ENCODE data around the gene RGMB.

Gene RGMB

GRCh38 chr5:98775246-98776065 lies 2.0 kb downstream of the RGMB start:
- Histone ChIP-seq H3K4me3 (ENCODE audit: low read depth, low read length, poor library complexity, severe bottlenecking) (no peak overlapping the region), H3K4me1 (ENCODE audit: insufficient read depth, low read length, severe bottlenecking) (peaks cover 18% of the 10 kb centered on the region), H3K9me2 (ENCODE audit: low read depth, low read length) (no peaks in the 10 kb centered on the region), H3K79me2 (ENCODE audit: insufficient read depth, low read length) (no peaks in the 10 kb centered on the region), H3K4me2 (ENCODE audit: low read length) (no peak overlapping the region), H3K27me3 (ENCODE audit: insufficient read depth, low read length) (no peaks in the 10 kb centered on the region), H2AFZ (ENCODE audit: low read length) (no peak overlapping the region), H3F3A (ENCODE audit: insufficient read depth, low read length) (no peaks in the 10 kb centered on the region), H3K9me3 (ENCODE audit: low read length) (no peaks in the 10 kb centered on the region), H3K36me3 (ENCODE audit: insufficient read depth, low read length) (no peaks in the 10 kb centered on the region), H4K20me1 (ENCODE audit: insufficient read depth, low read length) (no peaks in the 10 kb centered on the region), H3K27ac (ENCODE audit: low read depth, low read length, poor library complexity, severe bottlenecking) (no peak overlapping the region), H3K9ac (ENCODE audit: low read length) (no peak overlapping the region)
- TF ChIP-seq, protein P1, sequence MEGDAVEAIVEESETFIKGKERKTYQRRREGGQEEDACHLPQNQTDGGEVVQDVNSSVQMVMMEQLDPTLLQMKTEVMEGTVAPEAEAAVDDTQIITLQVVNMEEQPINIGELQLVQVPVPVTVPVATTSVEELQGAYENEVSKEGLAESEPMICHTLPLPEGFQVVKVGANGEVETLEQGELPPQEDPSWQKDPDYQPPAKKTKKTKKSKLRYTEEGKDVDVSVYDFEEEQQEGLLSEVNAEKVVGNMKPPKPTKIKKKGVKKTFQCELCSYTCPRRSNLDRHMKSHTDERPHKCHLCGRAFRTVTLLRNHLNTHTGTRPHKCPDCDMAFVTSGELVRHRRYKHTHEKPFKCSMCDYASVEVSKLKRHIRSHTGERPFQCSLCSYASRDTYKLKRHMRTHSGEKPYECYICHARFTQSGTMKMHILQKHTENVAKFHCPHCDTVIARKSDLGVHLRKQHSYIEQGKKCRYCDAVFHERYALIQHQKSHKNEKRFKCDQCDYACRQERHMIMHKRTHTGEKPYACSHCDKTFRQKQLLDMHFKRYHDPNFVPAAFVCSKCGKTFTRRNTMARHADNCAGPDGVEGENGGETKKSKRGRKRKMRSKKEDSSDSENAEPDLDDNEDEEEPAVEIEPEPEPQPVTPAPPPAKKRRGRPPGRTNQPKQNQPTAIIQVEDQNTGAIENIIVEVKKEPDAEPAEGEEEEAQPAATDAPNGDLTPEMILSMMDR (IDR thresholded peaks at IDR 0.05; ENCODE audit: low read length), result no peak
- TF ChIP-seq EZH2 (IDR thresholded peaks at IDR 0.05; ENCODE audit: borderline replicate concordance, low read length), result no peak

- Histone ChIP-seq H3K79me2 (ENCODE audit: insufficient read depth, low read length) (no peaks in the 10 kb centered on the region), H4K20me1 (ENCODE audit: insufficient read depth, low read length) (no peaks in the 10 kb centered on the region)
Observed at GRCh38 chr5:98776066-98776705, 2.7 kb downstream of the RGMB start.

DNA sequence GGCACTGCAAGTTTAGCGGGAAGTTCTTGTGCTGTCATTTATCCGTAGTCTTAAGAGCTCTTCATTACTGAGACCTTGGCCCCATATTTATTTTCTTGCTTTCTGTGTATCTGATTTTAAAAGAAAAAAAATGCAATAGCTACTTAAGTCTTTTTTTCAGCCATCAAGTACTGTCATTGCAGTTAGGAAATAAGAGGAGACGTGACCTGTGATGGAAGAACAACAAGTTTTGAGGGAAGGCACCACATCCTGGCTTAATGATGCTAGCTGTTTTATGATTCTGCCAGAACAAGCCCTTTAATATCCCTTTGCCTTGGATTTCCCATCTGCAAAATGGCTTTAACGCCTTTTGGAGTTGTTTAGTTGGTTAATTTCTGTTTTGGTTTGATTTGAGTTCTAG lies 3.8 kb downstream of the RGMB start:
- Histone ChIP-seq H3K27me3 (ENCODE audit: insufficient read depth, low read length) (no peaks in the 10 kb centered on the region), H3K27ac (ENCODE audit: low read depth, low read length, poor library complexity, severe bottlenecking) (no peak overlapping the region), H3K4me2 (ENCODE audit: low read length) (no peak overlapping the region), H4K20me1 (ENCODE audit: insufficient read depth, low read length) (no peaks in the 10 kb centered on the region), H3F3A (ENCODE audit: insufficient read depth, low read length) (no peaks in the 10 kb centered on the region), H3K4me3 (ENCODE audit: low read depth, low read length, poor library complexity, severe bottlenecking) (no peak overlapping the region), H3K36me3 (ENCODE audit: insufficient read depth, low read length) (no peaks in the 10 kb centered on the region), H3K9ac (ENCODE audit: low read length) (no peak overlapping the region), H3K9me2 (ENCODE audit: low read depth, low read length) (no peaks in the 10 kb centered on the region), H3K9me3 (ENCODE audit: low read length) (no peaks in the 10 kb centered on the region), H3K4me1 (ENCODE audit: insufficient read depth, low read length, severe bottlenecking) (peaks cover 8% of the 10 kb centered on the region), H2AFZ (ENCODE audit: low read length) (no peak overlapping the region), H3K79me2 (ENCODE audit: insufficient read depth, low read length) (no peaks in the 10 kb centered on the region)
- TF ChIP-seq, protein P1 (IDR thresholded peaks at IDR 0.05; ENCODE audit: low read length), result no peak
- TF ChIP-seq EZH2 (IDR thresholded peaks at IDR 0.05; ENCODE audit: borderline replicate concordance, low read length), result no peak

More at GRCh38 chr5:98776066-98776705, 2.7 kb downstream of the RGMB start:
- no peaks in the 10 kb centered on the region for H3K9me3 ChIP-seq (ENCODE audit: low read length)
- peaks cover 11% of the 10 kb centered on the region for H3K4me1 ChIP-seq (ENCODE audit: insufficient read depth, low read length, severe bottlenecking)
- H3K27me3 ChIP-seq (ENCODE audit: insufficient read depth, low read length), result no peaks in the 10 kb centered on the region
- TF ChIP-seq, protein P1 (IDR thresholded peaks at IDR 0.05; ENCODE audit: low read length), result no peak
- no peak for TF ChIP-seq EZH2 (IDR thresholded peaks at IDR 0.05; ENCODE audit: borderline replicate concordance, low read length)
- no peak overlapping the region for H3K4me2 ChIP-seq (ENCODE audit: low read length)
- H3K9ac ChIP-seq (ENCODE audit: low read length), result no peak overlapping the region
- H2AFZ ChIP-seq (ENCODE audit: low read length), result no peak overlapping the region
- H3K4me3 ChIP-seq (ENCODE audit: low read depth, low read length, poor library complexity, severe bottlenecking), result no peak overlapping the region
- H3K36me3 ChIP-seq (ENCODE audit: insufficient read depth, low read length), result no peaks in the 10 kb centered on the region
- no peaks in the 10 kb centered on the region for H3K9me2 ChIP-seq (ENCODE audit: low read depth, low read length)
- no peaks in the 10 kb centered on the region for H3F3A ChIP-seq (ENCODE audit: insufficient read depth, low read length)
- H3K27ac ChIP-seq (ENCODE audit: low read depth, low read length, poor library complexity, severe bottlenecking), result no peak overlapping the region
